ENCODE measurements around the gene SMARCB1. TPM values are rescaled to one million over a fixed set of nuclear protein-coding genes. Genes with fewer than 3 reads are reported as not detected.

Gene SMARCB1
- total and polyA plus RNA-seq, 2 donors from 2014 or later = 68.7 to 79.0 TPM

DNA sequence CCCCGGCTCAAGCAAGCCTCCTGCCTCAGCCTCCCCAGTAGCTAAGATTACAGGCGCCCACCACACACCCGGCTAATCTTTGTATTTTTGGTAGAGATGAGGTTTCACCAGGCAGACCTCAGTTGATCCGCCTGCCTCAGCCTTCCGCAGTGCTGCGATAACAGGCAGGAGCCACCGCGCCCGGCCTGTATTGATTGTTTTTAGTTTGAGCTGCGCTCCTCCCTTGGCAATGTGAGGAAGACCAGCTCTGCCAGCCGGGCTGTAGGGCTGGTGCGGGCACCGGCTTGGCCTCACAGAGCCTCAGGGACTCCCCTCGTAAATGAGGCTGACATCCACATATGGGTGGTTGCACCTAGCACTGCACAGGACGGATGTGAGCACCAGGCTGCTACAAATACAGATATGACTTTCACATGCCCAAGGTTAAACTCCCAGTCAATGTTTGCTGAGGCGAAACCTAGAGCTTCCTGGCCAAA lies 63.4 kb downstream of the SMARCB1 start:
- TF ChIP-seq, protein P1, sequence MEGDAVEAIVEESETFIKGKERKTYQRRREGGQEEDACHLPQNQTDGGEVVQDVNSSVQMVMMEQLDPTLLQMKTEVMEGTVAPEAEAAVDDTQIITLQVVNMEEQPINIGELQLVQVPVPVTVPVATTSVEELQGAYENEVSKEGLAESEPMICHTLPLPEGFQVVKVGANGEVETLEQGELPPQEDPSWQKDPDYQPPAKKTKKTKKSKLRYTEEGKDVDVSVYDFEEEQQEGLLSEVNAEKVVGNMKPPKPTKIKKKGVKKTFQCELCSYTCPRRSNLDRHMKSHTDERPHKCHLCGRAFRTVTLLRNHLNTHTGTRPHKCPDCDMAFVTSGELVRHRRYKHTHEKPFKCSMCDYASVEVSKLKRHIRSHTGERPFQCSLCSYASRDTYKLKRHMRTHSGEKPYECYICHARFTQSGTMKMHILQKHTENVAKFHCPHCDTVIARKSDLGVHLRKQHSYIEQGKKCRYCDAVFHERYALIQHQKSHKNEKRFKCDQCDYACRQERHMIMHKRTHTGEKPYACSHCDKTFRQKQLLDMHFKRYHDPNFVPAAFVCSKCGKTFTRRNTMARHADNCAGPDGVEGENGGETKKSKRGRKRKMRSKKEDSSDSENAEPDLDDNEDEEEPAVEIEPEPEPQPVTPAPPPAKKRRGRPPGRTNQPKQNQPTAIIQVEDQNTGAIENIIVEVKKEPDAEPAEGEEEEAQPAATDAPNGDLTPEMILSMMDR (IDR thresholded peaks at IDR 0.05; ENCODE audit: borderline replicate concordance, extremely low read depth, insufficient read depth) = no peak
- H3K27ac ChIP-seq (ENCODE audit: low read depth in 2 of 2, low read length in 2 of 2) = no peak overlapping the region
- no peaks in the 10 kb centered on the region for H3K9me3 ChIP-seq (ENCODE audit: control insufficient read depth in 2 of 3, insufficient read depth in 1 of 3, low read length in 3 of 3)
- peak in 3 of 5 donors; percentile 44 to 76 (median 62) for DNase-seq
- H3K27me3 ChIP-seq (ENCODE audit: control insufficient read depth, insufficient read depth, low read length) = no peaks in the 10 kb centered on the region
- FAIRE-seq = no peak
- intact Hi-C loops (cut with DNase I) = no loop called here
- H3K4me3 ChIP-seq (ENCODE audit: low read length in 3 of 3) = no peak overlapping the region
- H3K36me3 ChIP-seq (ENCODE audit: control insufficient read depth in 2 of 3, insufficient read depth in 3 of 3, low read length in 3 of 3) = no peaks in the 10 kb centered on the region
- H3K4me1 ChIP-seq (ENCODE audit: control insufficient read depth in 2 of 3, insufficient read depth in 2 of 3, low read depth in 1 of 3, low read length in 3 of 3) = peaks cover 0 to 17% (median 0%) of the 10 kb centered on the region in 3 donors
- no peak overlapping the region for H3K9ac ChIP-seq (ENCODE audit: low read length in 3 of 3)

DNA sequence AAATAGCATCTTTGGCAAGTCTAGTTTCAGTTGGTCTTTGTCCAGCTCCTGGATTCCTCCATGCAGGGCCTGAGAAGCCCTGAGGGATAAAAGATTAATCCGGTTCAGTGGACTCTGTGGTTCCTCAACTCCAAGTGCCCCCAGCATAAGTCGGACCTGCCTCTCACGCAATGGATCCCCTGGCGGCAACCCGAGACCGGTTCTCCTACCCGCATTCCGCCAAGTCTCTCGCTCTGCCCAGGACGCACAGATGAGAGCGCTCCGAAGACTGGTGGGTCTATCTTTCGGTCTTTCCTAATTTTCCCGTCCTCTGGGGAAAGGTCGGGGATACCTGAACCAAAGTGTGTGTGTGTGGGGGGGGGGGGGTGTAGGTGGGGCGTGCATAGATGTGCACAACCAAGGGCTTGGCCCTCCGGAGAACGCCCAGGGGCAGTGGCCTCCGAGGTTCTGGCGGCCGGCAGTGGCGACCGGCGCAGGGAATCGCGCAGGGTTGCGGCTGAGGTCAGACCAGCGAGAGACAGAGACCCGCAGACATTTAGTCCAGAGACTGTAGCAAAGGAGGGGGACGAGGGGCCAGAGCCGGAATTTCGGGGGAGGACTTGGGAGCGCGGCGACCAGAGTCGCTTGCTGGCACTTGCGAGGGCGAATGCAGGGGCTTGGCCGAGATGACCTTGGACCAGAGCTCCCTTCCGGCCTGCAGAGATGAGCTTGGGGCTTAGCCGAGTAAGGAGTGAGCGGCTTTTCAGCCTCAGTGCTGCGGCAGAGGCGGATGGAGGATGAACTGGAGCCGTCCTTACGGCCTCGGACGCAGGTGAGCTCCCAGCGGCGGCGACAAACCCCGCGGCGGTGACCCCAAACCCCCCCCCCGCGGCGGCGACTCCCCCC lies 70.2 kb downstream of the SMARCB1 start:
- TF ChIP-seq, protein P1 (IDR thresholded peaks at IDR 0.05; ENCODE audit: borderline replicate concordance, extremely low read depth, insufficient read depth) = no peak
- Histone ChIP-seq H3K4me1 (ENCODE audit: control insufficient read depth in 2 of 3, insufficient read depth in 2 of 3, low read depth in 1 of 3, low read length in 3 of 3) (peaks cover 0 to 8% (median 3%) of the 10 kb centered on the region in 3 donors), H3K4me3 (ENCODE audit: low read length in 3 of 3) (peak overlapping the region; percentile 51 to 85 (median 79)), H3K9me3 (ENCODE audit: control insufficient read depth in 2 of 3, insufficient read depth in 1 of 3, low read length in 3 of 3) (no peaks in the 10 kb centered on the region), H3K27ac (ENCODE audit: low read depth in 2 of 2, low read length in 2 of 2) (peak overlapping the region; percentile 64 to 93), H3K27me3 (ENCODE audit: control insufficient read depth, insufficient read depth, low read length) (no peaks in the 10 kb centered on the region), H3K36me3 (ENCODE audit: control insufficient read depth in 2 of 3, insufficient read depth in 3 of 3, low read length in 3 of 3) (no peaks in the 10 kb centered on the region), H3K9ac (ENCODE audit: low read length in 3 of 3) (peak overlapping the region; percentile 48 to 82 (median 63))
- intact Hi-C loops (cut with DNase I) = no loop called here
- FAIRE-seq = no peak
- DNase-seq = peak; percentile 75 to 86 (median 82)

DNA sequence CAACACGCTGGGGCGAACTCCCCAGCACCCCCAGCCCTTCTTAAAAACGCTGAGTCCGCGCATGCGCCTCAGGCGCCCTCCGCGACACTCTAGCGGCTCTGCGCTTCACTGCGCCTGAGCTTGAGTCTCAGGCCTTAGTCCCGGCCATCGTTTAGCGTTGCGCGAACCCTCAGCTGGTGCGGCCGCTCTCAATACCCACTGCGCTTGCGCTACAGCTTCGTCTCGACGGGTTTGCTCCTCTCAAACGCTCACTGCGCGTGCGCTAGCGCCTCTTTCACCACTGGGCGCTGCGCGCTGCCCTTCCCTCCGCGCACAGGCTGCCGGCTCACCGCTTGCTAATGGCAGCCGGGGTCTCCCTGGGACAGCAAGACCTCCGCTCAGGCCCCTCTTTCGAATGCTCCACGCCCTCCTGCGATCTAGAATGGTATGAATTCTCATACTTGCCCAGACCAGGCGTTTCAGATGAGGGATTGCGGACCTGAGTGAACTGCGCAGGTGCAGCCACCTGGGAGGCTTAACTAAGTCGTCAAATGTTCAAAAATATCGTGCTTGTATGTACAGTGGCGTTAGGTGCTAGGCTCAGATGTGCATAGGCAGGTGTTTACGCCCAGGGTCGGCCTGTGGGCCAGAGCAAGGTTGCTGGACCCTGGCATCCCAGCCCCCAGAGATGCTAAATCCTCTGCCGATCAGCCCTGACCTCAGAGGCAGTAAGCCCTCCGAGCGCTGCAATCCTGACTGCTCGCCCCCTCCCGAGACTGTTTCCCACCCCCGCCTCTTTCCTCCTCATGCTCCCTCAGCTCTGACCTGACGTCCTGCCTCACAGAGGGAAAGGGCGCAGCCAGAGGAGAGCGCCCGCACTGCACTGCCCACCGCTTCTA lies 71.1 kb downstream of the SMARCB1 start, which contains the start of gene SLC2A11:
Gene SLC2A11, plus strand, starts transcription at position 270 of the 878 bp plus-strand sequence. Its CDS starts 125 bp downstream, at position 395.
- DNase-seq (peak; percentile 98 to 100 (median 99)), FAIRE-seq (no peak)
- Histone ChIP-seq H3K9me3 (ENCODE audit: control insufficient read depth in 2 of 3, insufficient read depth in 1 of 3, low read length in 3 of 3) (no peaks in the 10 kb centered on the region), H3K27ac (ENCODE audit: low read depth in 2 of 2, low read length in 2 of 2) (peak within 1 kb of the TSS; percentile 64 to 93), H3K36me3 (ENCODE audit: control insufficient read depth in 2 of 3, insufficient read depth in 3 of 3, low read length in 3 of 3) (peaks cover 0 to 1% (median under 1%) of the 10 kb centered on the region in 3 donors), H3K9ac (ENCODE audit: low read length in 3 of 3) (peak within 1 kb of the TSS; percentile 63 to 82 (median 79)), H3K4me3 (ENCODE audit: low read length in 3 of 3) (peak within 1 kb of the TSS; percentile 51 to 85 (median 79)), H3K4me1 (ENCODE audit: control insufficient read depth in 2 of 3, insufficient read depth in 2 of 3, low read depth in 1 of 3, low read length in 3 of 3) (peaks cover 0 to 8% (median 3%) of the 10 kb centered on the region in 3 donors), H3K27me3 (ENCODE audit: control insufficient read depth, insufficient read depth, low read length) (no peaks in the 10 kb centered on the region)
- intact Hi-C loops (cut with DNase I) = no loop called here
- TF ChIP-seq, protein P1 (IDR thresholded peaks at IDR 0.05; ENCODE audit: borderline replicate concordance, extremely low read depth, insufficient read depth) = peak; percentile 27
